GM20000 (cell line): ENCODE measurements around the gene ESPNL.

ENCODE experiments used
- DNase-seq: peaks from one replicate; pipeline ENCODE4 v3.0.0; 2012; ENCODE audit warnings: low spot score
- TF ChIP-seq, protein P1 (sequence below): IDR thresholded peaks from 2 replicates; pipeline ENCODE4 v1.5.1; 2012; ENCODE audit warnings: mild to moderate bottlenecking, control low read depth; ENCODE audit errors: extremely low read depth, missing control alignments

Gene ESPNL

DNA sequence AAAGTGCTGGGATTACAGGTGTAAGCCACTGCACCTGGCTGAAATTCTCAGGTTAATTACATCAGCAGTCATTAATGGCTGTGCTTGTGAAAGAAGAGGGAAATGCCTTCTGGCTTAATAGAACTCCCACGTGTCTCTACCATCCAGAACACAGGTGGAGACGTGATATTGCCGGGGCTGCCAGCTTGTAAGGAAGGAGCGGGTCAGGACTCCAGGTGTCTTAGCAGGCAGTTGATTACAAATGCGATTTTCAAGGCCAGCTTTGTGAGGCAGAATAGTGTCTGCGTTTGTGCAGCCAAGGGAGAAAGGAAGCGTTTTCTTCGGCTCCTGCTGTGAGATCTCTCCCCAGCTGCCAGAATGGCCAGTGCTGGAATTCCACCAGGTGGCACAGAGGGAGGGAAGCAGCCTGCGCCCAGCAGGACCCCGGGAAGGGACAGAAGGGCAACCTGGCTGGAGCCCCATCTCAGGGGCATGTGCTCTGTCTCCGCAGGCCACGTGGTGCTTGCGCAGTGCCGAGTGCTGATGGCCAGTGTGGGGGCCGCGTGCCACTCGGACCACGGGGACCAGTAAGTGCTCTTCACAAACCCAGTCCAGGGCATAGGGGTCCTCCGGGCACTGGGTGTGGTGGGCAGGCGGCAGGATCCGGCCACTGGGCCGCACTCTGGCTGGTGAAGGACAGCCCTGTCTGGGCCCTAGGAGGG is 3.7 kb upstream of the ESPNL start:
- no peak for DNase-seq
- TF ChIP-seq, protein P1, sequence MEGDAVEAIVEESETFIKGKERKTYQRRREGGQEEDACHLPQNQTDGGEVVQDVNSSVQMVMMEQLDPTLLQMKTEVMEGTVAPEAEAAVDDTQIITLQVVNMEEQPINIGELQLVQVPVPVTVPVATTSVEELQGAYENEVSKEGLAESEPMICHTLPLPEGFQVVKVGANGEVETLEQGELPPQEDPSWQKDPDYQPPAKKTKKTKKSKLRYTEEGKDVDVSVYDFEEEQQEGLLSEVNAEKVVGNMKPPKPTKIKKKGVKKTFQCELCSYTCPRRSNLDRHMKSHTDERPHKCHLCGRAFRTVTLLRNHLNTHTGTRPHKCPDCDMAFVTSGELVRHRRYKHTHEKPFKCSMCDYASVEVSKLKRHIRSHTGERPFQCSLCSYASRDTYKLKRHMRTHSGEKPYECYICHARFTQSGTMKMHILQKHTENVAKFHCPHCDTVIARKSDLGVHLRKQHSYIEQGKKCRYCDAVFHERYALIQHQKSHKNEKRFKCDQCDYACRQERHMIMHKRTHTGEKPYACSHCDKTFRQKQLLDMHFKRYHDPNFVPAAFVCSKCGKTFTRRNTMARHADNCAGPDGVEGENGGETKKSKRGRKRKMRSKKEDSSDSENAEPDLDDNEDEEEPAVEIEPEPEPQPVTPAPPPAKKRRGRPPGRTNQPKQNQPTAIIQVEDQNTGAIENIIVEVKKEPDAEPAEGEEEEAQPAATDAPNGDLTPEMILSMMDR = no peak

DNA sequence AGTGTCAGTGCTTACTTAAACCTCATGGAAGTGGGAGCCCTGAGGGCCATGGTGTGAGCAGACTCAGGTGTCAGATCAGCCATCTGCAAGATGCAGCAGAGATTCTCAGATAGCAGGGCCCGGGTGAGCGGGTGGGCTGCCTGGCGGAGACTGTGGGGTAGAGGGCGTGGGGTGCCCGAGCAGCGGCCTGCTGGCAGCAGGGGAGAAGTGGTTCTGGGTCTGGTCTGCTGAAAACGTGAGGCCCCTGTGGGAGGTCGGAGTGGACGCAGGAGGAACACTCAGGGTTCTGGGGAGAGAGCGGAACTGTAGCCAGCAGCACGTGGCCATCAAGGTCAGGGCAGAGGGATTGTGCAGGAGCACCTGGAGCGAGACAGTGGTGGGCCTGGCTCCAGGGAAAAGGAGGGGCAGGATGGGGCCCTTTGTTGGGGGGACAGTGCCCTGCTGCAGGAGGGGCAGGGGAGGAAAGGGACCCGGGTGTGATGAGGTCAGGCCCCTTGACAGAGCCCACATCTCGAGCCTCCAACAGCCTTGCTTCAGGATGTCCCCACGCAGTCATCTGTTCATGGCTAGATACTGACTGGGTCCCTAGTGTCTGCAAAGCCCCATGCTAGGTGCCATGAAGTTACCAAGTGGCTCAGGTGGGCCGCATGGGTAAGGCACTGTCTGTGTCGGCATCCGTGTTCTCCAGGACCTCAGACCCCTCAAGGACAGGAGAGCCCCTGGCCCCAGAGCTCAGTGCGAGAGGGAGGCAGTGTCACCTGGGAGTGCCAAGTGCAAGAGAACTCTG is 2.7 kb upstream of the ESPNL start:
- TF ChIP-seq, protein P1 = no peak
- no peak for DNase-seq

DNA sequence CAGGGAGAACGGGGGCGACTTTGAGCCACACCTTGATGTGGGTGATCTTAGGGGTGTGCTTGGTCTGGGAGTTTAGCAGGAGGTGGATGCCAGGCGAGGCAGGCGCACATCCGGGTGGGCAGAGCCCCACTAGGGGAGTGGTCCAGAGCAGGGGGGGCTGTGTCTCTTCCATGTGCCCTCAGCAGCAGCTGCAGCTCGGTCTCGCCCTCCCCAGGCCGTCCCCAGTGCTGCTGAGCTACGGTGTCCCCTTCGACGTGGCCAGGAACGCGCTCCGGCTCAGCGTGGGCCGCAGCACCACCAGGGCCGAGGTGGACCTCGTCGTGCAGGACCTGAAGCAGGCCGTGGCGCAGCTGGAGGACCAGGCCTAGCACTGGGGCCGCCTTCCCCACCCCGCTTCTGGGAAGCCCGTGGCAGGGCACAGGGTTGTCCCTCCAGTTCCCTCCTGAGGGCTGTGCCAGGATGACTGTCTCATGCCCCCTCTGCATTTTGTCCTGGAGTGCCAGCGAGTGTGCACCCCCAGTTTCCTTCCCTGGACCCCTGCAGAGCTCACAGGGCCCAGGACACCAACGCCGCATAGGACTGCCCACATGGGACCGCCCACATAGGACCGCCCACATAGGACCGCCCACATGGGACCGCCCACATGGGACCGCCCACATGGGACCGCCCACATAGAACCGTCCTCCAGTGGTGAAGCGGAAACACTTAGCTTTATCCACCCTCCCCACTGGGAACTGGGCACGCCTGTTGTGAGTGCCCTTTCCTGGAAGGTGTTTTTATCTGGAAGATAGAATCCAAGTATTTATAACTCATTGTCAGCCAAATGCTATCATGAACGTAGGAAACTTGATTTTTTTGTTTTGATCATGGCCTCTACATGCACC is 1.9 kb upstream of the ESPNL start:
- TF ChIP-seq, protein P1 = no peak

DNA sequence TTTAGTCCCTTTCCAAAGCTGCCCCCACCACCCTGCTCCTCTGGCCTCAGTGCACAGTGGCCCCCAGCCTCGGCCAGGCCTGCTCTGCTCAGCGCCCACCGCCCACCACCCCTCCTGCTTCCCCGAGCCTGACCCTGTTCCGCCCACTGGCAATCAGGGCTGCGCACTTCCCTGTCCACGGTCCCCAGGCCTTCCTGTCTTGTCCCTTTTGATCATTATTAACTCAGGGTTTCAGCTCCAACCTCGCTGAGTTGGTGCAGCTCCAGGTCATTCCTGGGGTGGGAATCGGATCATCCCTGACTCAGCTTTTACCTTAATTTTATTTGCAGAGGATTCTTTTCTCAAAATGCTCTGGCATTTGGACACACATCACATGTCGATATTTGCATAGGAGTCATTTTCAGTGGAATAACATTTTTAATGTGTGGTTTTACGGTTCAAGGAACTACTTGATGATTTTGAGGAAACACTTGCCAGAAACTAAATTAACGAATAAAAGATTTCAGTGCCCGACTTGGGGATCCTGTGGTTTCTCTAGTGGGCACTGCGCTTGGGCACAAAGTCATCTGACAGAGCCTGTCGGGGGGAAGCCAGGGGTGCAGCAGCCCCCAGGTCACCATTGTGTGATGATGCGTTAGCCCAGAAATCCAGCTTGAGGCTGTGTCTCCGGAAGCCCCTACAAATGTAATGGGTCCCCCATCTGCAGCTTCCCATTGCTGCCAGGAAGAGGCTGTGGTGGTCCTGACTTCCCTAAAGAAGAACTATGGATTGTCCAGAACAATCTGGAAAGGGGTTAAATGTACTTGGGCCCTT is 1.0 kb upstream of the ESPNL start:
- TF ChIP-seq, protein P1 = no peak
- no peak for DNase-seq

More for the DNA sequence above, 1.9 kb upstream of the ESPNL start:
- peak; percentile 93 for DNase-seq

DNA sequence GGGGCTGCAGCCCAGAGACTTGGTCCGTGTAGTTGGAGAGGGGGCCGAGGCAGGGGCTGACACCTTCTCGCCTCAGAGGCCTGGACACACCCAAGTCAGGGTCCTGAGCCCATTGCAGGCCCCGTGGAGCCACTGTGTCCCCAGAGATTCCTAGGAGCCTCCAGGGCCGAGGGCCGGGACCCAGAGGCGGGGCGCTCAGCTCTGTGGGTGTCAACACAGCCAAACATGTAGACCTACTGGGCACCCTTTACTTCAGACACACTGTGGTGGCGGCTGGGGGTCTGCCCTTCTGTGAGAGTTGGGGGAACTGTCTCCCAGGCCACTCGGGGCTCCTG is 459 bp upstream of the ESPNL start:
- TF ChIP-seq, protein P1 = no peak
- no peak for DNase-seq

DNA sequence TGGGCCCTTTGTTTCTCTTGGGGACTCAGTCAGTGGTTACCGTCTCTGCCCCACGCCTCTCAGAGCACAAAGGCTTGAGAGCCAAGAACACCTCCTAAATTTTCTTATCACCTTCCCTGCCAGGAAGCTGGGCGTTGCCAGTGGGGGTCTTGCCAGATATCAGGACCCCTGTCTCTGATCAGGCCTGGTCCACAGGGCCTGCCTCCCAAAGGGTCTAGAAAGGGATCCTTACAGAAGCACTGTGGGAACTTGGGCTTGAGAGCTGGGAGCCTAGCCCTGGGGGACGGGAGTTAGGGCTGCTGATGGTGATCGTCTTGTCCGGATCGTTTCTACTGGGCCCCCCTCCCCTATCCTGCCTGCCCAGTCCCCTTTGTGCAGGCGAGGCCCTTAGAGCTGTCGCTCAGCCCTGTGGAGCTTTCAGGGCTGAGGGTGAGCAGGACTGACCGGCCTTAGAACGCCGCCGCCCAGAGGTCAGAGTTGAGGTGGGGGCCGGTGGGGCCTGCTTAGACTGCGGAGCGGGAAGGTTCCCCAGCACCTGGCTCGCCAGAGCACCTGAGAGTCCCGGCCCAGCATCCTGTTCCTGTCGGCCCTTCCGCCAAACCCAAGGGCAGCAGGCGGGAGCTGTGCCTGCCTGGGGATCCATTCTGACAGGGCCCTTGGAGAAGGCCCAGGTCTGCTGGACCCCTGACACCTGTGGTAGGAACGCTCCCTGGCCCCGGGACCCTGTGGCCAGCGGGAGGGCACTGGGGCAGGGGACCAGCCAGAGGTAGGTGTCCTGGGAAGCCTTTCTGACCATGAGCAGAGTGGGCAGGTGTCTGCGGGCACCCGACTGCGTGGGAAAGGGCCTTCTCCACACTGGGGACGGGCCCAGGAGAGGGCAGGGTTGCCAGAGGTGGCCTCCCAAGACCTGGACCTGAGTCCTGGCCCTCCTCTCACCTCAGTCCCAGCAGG is 956 bp downstream of the ESPNL start:
- DNase-seq = peak; percentile 38
- TF ChIP-seq, protein P1 = no peak
